IMR-90 (cell line): Measurements from ENCODE around the gene FXYD4.
A peak's percentile ranks its signal among the peaks of the same experiment; 100 is the strongest.

Source experiments
- SMC3 ChIP-seq: fragments of 150-350 bp; IDR thresholded peaks from 2 replicates; pipeline ENCODE4 v1.6.1; 2016; ENCODE audit warnings: low read depth, mild to moderate bottlenecking, antibody characterized with exemption, low read length, moderate library complexity
- TF ChIP-seq, protein P1 (sequence below): conservative IDR thresholded peaks from 2 replicates; pipeline ENCODE4 v1.5.1; 2012; ENCODE audit warnings: mild to moderate bottlenecking, low read depth, low read length, improper control_type of control experiment
- TF ChIP-seq, protein P2 (sequence below): fragments of 150-350 bp; IDR thresholded peaks from 2 replicates; pipeline ENCODE4 v1.6.1; 2017; ENCODE audit warnings: mild to moderate bottlenecking, antibody characterized with exemption, low read length, low read depth

DNA sequence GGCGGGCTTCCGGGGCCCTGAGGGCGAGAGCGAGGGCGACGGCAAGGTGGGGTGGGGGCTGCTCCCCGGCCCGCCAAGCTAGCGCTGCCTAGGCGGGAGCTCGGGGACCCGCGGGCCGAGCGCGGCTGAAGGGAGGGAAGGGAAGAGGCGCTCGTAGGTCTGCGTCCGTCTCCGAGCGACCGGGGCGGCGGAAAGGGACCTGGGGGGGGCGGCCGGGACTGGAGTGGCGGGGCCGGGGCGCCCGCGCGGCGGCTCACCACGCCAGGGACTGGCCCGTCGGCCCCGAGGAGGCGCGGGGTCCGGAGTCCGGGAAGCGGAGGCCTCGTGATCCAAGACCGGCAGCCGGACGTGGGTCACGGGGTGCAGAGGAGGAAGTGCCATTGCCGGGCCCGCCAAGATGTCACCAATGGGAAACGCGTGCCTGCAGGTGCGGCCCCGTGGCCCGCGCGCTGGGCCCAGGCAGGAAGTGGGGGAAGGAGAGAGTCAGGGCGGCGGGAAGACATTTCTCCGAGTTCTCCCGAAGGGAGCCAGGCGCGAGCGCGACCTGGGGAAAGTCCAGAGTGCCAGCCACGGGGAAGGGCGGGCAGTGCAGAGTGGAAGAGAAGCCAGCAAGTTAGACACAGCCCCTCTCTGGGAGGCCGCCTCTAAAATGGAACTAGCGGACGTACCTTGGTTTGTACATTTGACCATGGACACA is 25.6 kb downstream of the FXYD4 start:
- TF ChIP-seq, protein P1, sequence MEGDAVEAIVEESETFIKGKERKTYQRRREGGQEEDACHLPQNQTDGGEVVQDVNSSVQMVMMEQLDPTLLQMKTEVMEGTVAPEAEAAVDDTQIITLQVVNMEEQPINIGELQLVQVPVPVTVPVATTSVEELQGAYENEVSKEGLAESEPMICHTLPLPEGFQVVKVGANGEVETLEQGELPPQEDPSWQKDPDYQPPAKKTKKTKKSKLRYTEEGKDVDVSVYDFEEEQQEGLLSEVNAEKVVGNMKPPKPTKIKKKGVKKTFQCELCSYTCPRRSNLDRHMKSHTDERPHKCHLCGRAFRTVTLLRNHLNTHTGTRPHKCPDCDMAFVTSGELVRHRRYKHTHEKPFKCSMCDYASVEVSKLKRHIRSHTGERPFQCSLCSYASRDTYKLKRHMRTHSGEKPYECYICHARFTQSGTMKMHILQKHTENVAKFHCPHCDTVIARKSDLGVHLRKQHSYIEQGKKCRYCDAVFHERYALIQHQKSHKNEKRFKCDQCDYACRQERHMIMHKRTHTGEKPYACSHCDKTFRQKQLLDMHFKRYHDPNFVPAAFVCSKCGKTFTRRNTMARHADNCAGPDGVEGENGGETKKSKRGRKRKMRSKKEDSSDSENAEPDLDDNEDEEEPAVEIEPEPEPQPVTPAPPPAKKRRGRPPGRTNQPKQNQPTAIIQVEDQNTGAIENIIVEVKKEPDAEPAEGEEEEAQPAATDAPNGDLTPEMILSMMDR: no peak
- TF ChIP-seq, protein P2, sequence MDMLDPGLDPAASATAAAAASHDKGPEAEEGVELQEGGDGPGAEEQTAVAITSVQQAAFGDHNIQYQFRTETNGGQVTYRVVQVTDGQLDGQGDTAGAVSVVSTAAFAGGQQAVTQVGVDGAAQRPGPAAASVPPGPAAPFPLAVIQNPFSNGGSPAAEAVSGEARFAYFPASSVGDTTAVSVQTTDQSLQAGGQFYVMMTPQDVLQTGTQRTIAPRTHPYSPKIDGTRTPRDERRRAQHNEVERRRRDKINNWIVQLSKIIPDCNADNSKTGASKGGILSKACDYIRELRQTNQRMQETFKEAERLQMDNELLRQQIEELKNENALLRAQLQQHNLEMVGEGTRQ: peak; percentile 92
- no peak; the same call in 1 of the 2 replicates for TF ChIP-seq SMC3
